IMR-90 (cell line): ENCODE measurements around the gene SLC2A13.

ENCODE experiments used
- FOS ChIP-seq: fragments of 150-350 bp; IDR thresholded peaks from 2 replicates; pipeline ENCODE4 v1.6.1; 2016; ENCODE audit warnings: low read depth, low read length
- RCOR1 ChIP-seq: IDR thresholded peaks from 2 replicates; pipeline ENCODE4 v1.6.1; 2012; ENCODE audit warnings: mild to moderate bottlenecking, low read length, improper control_type of control experiment; ENCODE audit not compliant: insufficient replicate concordance
- TF ChIP-seq, protein P1 (sequence below): conservative IDR thresholded peaks from 2 replicates; pipeline ENCODE4 v1.5.1; 2012; ENCODE audit warnings: mild to moderate bottlenecking, low read depth, low read length, improper control_type of control experiment

- TF ChIP-seq RCOR1 (no peak), FOS (no peak)
- TF ChIP-seq, protein P1, sequence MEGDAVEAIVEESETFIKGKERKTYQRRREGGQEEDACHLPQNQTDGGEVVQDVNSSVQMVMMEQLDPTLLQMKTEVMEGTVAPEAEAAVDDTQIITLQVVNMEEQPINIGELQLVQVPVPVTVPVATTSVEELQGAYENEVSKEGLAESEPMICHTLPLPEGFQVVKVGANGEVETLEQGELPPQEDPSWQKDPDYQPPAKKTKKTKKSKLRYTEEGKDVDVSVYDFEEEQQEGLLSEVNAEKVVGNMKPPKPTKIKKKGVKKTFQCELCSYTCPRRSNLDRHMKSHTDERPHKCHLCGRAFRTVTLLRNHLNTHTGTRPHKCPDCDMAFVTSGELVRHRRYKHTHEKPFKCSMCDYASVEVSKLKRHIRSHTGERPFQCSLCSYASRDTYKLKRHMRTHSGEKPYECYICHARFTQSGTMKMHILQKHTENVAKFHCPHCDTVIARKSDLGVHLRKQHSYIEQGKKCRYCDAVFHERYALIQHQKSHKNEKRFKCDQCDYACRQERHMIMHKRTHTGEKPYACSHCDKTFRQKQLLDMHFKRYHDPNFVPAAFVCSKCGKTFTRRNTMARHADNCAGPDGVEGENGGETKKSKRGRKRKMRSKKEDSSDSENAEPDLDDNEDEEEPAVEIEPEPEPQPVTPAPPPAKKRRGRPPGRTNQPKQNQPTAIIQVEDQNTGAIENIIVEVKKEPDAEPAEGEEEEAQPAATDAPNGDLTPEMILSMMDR: no peak
Observed at GRCh38 chr12:39986674-39987073, 119.2 kb downstream of the SLC2A13 start.
